MM.1S (cell line): Measurements from ENCODE around the gene GDF9.

Source experiments
- CTCF ChIP-seq: fragments of 300-600 bp; sonication (generic); IDR thresholded peaks from 2 replicates; pipeline ENCODE4 v1.5.1; 2016; ENCODE audit warnings: antibody characterized with exemption, low read length, mixed read lengths
- EZH2 ChIP-seq: fragments of 300-600 bp; sonication (generic); optimal IDR thresholded peaks from 2 replicates; pipeline ENCODE3; 2017; ENCODE audit warnings: low read depth, mild to moderate bottlenecking, antibody characterized with exemption, low read length, mixed read lengths
- EZH2phosphoT487 ChIP-seq: fragments of 300-600 bp; sonication (generic); IDR thresholded peaks from 2 replicates; pipeline ENCODE4 v1.6.1; 2018; ENCODE audit warnings: antibody characterized with exemption, low read length

GRCh38 chr5:132824426-132824825 lies 41.8 kb downstream of the GDF9 start:
- TF ChIP-seq EZH2 = no peak
- no peak for TF ChIP-seq CTCF
- TF ChIP-seq EZH2phosphoT487 = no peak
